Esophagus muscularis mucosa (tissue), 3 donors: ENCODE data around the gene IL31.

Experiments used
- POLR2A ChIP-seq: fragments of 450-650 bp; IDR thresholded peaks from one replicate; pipeline ENCODE4 v1.6.1; 2017; ENCODE audit warnings: antibody characterized with exemption, moderate library complexity, mild to moderate bottlenecking, low read depth
- TF ChIP-seq, protein P1 (sequence below), 3 experiments: fragments of 200-600 bp in 2 of 3; fragments of 450-650 bp in 1 of 3; sonication (generic) in 2 of 3; IDR thresholded peaks; one replicate each; pipeline ENCODE4 v1.5.1; 2017 to 2019; ENCODE audit warnings: antibody characterized with exemption in 3 of 3, mild to moderate bottlenecking in 2 of 3, moderate library complexity in 1 of 3

- TF ChIP-seq, protein P1, sequence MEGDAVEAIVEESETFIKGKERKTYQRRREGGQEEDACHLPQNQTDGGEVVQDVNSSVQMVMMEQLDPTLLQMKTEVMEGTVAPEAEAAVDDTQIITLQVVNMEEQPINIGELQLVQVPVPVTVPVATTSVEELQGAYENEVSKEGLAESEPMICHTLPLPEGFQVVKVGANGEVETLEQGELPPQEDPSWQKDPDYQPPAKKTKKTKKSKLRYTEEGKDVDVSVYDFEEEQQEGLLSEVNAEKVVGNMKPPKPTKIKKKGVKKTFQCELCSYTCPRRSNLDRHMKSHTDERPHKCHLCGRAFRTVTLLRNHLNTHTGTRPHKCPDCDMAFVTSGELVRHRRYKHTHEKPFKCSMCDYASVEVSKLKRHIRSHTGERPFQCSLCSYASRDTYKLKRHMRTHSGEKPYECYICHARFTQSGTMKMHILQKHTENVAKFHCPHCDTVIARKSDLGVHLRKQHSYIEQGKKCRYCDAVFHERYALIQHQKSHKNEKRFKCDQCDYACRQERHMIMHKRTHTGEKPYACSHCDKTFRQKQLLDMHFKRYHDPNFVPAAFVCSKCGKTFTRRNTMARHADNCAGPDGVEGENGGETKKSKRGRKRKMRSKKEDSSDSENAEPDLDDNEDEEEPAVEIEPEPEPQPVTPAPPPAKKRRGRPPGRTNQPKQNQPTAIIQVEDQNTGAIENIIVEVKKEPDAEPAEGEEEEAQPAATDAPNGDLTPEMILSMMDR (IDR thresholded peaks at IDR 0.05) = no peak
- no peak for TF ChIP-seq POLR2A
Measured at GRCh38 chr12:122152754-122153153, 21.3 kb downstream of the IL31 start.
